GM06990 (cell line): ENCODE measurements around the gene DTNB.

ENCODE experiments used
- DNase-seq: peaks from one replicate; pipeline ENCODE4 v3.0.0-alpha.2; 2011; ENCODE audit not compliant: insufficient read length; ENCODE audit errors: extremely low read depth
- H3K27me3 ChIP-seq: replicated peaks from 2 replicates; pipeline ENCODE4 v1.6.0; 2011; ENCODE audit warnings: low read length; ENCODE audit not compliant: control insufficient read depth, insufficient read depth
- H3K36me3 ChIP-seq: 2 replicates; pipeline ENCODE4 v1.5.1; 2011; ENCODE audit warnings: low read length; ENCODE audit not compliant: control insufficient read depth, insufficient read depth
- H3K4me3 ChIP-seq: replicated peaks from 2 replicates; pipeline ENCODE4 v1.5.1; 2011; ENCODE audit warnings: low read depth, mild to moderate bottlenecking, control low read depth, low read length
- CTCF ChIP-seq: IDR thresholded peaks from 2 replicates; pipeline ENCODE4 v1.5.1; 2011; ENCODE audit warnings: low read length, control low read depth, mild to moderate bottlenecking, inconsistent platforms; ENCODE audit not compliant: insufficient read depth, poor library complexity, severe bottlenecking

The DTNB gene

GRCh38 chr2:25374827-25375226, 298.6 kb downstream of the DTNB start:
- Histone ChIP-seq H3K27me3 (no peaks in the 10 kb centered on the region), H3K4me3 (no peak overlapping the region), H3K36me3 (no peaks in the 10 kb centered on the region)
- DNase-seq: no peak
- no peak for TF ChIP-seq CTCF

DNA sequence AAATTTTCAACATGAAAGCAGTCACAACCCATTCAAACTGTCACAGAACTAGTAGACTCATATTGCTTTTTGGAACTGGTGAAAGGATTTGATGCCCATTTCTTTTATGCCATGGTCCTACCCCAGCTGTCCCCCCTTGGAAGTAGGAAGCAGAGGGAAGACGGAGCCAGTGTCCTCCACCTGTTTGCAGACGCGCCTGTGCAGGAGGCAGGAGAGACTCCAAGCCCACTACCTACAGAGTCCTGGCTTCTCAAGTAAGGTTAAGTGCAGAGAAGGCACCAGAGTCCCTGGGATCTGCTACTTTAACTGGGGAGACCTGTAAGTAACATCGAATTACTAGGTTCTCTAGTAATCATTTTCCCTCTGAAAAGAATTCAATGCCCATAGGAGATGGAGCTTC, 299.0 kb downstream of the DTNB start:
- no peak for DNase-seq
- no peak overlapping the region for H3K4me3 ChIP-seq
- no peaks in the 10 kb centered on the region for H3K36me3 ChIP-seq
- H3K27me3 ChIP-seq: no peaks in the 10 kb centered on the region
- no peak for TF ChIP-seq CTCF

DNA sequence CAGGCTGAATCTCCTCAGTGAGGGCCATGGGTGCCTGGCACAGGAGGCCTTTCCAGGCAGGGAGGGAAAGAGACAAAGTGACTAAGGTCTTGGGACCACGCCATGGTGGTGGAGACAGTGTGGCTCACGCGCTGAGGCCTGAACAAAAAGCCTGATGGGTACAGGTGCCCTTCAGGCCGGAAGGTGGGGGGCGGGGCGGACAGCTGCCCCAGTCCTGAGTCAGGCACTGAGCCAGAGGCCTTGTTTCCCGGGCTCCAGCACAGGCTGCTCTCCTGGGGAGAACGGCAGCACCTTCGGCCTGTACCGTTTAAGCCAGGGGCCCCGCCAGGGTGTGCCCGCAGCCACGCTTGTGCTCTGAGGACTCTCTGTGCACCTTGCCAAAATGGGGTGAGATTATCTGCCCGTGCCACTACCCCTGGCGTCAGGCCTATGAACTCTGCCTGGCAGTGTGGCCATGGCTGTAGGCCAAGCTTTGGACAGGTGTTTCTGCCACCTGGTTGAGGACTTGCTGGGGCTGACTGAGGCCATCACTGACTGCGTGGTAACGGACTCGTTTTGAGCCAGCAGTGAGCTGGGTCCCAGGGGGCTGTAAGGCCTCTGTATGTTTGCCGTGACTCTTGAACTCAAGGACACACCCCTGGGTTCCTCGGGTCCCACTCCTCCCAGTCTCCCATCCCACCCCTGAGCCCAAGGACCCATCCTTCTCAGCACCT, 300.0 kb downstream of the DTNB start:
- Histone ChIP-seq H3K4me3 (no peak overlapping the region), H3K27me3 (no peaks in the 10 kb centered on the region), H3K36me3 (no peaks in the 10 kb centered on the region)
- DNase-seq: no peak
- TF ChIP-seq CTCF: no peak

DNA sequence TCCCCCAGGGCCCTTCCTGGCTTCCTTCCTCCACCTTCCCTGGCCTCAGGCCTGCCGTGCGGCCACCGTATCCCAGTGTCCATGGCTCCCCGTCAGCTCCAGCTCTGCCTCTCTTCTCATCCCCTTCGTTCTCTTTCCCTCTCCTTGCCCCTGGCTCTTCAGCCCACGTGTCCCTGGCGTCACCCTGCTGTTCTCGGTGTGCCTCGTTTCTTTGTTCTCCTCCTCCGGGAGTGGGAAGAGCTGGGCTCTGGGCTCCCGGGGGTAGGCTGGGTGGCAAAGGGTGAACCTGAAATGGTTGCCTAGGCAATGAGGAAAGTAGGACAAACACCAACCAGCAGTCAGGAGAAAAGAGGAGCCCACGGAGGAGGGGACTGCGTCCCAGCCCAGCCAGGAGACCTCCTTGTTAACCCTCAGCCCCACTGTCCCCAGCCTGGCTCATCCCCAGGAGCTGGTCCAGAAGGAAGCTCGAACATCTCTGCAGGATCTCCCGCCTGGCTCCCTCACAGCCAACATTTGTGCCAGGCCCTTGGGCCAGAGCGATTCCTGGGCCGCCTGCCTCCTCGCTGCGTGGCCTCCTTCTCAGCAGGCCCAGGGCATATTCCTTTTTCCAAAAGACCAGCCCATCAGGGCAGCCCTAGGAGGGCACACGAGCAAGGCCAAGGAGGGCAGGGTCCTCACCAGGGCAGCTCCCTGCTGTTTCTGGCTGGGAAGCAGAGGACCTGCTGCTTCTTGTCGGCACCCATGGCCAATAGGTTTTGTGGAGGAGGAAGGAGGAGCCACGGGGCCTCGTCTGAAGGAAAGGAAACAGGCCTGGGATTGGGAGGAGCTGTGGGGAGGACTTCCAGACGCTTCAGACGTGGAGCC, 300.7 kb downstream of the DTNB start:
- Histone ChIP-seq H3K27me3 (no peaks in the 10 kb centered on the region), H3K36me3 (no peaks in the 10 kb centered on the region), H3K4me3 (no peak overlapping the region)
- TF ChIP-seq CTCF: no peak
- no peak for DNase-seq

DNA sequence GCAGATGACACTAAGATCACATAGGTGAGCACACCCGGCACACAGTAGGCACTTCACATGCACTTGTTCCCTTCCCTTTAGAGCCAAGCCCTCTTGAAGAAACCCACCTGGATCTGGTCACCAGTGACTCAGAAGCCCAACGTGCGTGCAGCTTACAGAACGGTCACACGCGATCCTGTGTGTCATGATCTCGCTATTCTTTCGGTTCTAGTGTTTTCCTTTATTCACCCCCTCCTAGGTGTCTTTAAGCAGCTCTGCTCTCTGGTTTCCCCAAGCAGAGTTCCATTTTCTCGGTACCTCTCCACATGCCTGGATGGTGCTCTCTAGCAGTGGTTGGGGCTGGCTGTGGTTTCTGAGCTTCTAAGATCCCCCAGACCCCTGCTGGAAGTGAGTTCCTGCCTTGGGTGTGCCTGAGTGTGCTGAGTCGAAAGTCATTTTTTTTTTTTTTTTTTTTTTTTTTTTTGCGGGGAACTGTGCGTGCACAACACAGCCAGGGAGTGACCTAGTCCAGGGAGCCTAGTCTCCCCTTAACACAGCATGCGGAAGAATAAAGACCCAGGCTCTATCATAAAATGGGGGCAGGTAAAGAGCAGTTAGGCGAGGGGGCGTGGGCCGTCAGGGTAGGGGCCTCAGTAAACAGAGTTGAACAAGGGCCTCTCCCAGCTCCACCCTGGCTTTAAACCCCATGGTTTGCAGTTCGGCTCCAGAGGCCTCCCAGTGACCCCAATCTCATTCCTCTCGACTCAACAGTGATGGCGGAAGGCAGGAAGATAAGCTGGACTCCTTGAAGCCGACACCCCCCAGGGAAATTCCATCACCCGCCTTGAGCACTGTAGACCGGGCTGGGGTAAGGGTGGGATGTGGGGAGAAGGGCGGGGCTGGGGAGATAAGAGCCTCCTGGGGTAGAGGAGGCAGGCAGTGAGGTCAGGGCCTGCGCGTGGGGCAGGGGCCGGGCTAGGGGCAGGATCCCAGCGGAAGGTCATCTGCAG, 301.8 kb downstream of the DTNB start:
- no peak for DNase-seq
- Histone ChIP-seq H3K4me3 (no peak overlapping the region), H3K27me3 (no peaks in the 10 kb centered on the region), H3K36me3 (no peaks in the 10 kb centered on the region)
- TF ChIP-seq CTCF: no peak
